GM19351 (cell line): Measurements from ENCODE around the gene LLCFC1.

Source experiments
- ATAC-seq: cut with Tn5 transposase; IDR thresholded peaks from one replicate; pipeline ENCODE4 v1.9.1; 2021; ENCODE audit warnings: mild to moderate bottlenecking, moderate library complexity; ENCODE audit not compliant: unreplicated experiment

The LLCFC1 gene

DNA sequence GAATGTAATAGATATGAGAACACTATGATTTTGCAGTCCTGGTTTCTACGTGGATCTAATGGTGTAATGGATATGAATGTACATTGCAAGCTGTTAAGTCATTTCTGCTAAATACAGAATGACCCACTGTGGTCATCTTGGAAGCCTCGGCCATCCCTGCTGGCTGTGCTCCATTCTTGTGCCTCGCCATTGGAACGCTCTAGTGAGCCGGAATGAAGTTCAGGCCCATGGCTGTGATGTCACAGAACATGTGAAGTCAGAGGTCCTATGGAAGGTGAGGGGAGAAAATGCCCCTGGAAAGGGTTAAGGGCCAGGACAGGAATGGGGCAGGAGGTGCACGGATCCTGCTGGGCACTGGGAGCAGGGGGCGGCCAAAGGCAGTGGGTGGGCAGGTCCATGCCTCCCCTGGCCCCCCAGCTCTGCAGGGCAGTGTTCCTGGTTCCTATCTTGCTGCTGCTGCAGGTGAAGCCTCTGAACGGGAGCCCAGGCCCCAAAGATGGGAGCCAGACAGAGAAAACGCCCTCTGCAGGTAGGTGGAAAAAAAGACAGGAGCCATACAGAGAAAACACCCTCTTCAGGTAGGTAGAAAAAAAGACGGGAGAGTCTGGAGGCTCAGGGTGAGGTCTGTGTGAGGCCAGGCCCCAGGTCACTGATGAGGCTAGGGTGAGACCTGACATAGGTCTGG, at the start of gene LLCFC1:
LLCFC1 (plus strand) TSS at position 259 of the 685 bp plus-strand sequence; CDS start at position 397, 138 bp downstream.
- ATAC-seq, result no peak

DNA sequence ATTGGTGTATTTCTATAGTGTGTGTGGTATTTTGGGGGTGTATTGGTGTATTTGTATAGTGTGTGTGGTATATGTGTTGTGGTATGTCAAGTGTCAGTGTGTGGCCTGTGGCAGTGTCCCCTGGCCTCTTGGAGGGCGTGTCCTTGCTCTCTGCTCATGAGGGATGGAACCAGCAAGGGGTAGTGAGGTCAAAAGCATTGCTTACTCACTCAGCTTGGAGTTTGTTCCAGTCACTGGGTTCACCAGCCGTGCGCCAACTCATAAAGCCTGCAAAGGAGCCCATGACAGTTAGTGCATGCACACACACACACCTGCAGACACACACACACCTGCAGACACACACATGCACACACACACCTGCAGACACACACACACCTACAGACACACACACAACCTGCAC, 49.5 kb upstream of the LLCFC1 start:
- ATAC-seq, result no peak

DNA sequence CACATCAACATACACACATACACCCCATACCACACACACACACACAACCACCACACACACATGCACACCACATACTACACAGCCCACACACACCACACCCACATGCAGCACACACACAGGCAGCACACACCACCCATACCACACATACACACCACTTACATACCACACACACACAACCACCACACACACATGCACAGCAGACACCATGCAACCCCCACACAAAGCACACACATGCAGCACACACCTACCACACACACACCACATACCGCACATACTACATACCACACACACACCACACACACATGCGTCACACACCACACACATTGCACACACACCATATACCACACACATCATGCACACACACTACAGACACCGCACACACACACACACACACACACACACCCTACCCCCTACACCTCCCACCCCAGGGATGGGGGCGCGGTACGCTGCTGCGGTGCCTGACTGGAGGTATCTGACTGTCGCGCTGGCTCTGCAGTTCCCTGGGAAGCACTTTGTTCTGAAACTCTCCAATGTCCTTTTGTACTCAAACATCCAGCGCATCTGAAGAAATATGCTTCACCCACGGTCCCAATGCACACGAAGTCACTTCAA, 48.3 kb upstream of the LLCFC1 start:
- ATAC-seq, result no peak

DNA sequence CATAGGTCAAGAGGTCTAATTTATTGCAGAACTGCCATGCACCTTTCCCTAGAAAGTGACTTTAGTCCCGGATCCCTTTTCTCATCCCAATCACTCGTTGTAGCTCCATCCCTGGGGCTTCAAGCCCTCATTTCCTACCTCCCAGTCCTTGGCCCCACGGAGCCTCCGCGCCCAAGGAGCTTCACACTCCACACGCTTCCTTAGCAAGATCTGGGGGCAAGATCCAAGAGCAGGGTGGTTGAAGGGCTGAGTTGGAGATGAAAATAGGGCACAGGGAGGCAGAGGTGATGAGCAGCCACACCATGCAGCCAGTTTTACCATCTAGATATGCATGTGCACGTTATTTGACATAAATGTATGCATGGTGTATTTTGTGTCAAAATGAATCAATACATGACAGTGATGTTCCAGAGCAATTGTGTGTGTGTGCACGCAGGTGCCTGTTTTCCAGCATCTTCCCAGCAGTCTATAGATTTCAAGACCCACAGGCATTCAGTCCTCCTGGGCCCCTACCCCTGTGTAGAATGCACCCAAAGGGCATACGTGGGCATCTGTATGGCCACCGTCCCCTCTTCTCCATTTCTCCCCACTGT, 47.7 kb upstream of the LLCFC1 start:
- no peak for ATAC-seq

DNA sequence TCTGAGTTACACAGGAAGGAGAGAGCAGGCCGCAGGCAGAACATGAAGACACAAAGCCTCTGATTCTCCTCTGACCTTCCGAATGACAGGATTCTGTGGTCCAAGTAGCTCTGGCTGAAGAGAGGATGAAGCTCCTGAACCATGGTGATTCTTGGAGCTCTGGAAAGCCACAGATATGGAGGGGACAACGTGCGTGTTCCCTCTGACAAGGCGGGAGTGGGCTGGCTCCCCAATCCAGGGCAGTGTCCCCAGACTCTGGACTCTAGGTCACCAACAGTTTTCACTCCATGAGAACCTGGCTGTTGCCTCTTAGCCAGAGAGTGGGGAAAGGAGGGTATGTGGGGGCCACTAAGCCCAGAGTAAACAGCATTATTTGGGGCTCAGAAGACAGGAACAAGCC, 46.3 kb upstream of the LLCFC1 start:
- ATAC-seq, result no peak

DNA sequence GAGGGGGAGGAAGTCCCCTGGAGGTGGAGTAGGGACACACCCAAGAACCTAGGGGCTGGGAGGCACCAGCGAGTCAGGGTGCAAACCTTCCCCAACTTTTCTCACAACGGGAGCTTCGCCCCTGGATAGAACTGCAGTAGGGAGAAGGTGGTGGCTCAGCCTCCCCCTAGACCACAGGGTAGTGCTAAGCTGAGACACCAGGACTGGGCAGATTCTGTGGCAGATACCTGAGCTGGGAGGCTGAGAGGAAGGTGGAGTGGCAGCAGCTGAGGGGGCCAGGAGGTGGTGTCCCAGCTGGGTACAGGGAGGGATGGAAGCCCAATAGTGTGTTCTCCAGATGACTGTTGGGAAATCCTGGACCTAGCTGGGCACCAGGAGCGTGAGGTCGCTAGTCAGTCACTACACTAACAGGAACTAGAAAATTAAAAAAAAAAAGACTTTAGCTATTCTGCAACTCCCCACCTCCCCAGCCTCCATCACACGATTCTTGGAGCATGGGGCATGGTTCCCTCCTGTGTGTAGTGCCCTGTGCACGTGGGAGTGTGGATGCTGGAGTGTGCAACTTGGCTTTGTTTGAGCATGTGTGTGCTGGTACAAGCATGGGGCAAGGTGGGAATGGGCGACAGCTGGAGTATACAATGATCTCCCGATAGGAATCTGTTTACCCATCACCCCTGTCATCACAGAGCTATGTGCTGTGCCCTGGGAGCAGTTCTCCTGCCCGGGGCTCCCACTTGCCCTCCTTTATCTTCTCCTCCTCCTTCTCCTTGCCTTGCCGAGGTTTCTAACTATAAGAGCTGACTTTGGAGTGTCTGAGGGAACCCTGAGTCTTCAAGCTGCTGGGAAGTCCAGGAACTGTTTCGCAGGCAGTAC, 44.9 kb upstream of the LLCFC1 start:
- no peak for ATAC-seq

DNA sequence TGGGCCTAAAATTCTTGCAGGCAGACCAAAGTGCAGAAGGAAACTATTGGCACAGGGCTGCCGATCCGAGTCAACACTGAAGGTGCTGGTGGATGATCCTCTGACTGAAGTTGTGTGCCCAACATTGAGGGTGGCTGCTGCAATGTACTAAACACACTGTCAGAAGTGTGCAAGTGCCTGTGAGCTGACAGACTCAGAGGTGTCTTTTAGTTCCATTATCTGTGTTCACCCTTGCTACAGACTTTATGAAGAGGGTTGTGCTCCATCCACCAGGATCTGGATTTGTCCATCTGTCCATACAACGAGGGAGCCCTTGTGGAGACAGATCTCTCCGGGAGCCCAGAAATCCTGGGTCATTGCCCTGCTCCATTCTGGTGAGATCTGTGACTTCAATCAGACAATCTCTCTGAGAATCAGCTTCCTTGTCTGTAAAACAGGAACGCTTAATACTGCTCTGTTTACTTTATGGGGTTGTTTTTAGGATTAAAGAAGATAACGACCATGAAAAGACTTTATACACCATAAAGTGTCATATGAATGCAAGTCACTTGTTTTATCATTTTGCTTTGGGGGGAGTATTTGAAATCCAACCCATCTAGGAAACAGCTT, 44.2 kb upstream of the LLCFC1 start:
- ATAC-seq, result no peak

DNA sequence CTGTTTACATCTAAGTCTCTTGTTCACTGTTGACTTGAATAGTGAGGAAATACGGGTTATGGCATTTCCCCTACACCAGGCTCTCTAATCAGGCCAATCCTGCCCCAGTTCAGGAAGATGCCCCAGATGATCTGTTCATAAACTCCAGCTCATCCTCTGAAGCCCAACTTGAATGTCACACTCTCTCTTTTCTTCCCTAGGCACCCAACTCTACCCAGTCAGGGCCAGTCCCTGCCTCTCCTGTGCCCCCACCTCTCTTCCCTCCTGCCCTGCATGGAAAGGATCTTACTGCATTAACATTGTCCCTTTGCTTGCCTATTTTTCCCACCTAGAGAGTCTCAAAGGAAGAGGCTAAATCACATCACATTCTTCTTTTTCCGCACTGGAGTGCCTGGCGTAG, 43.1 kb upstream of the LLCFC1 start:
- no peak for ATAC-seq

DNA sequence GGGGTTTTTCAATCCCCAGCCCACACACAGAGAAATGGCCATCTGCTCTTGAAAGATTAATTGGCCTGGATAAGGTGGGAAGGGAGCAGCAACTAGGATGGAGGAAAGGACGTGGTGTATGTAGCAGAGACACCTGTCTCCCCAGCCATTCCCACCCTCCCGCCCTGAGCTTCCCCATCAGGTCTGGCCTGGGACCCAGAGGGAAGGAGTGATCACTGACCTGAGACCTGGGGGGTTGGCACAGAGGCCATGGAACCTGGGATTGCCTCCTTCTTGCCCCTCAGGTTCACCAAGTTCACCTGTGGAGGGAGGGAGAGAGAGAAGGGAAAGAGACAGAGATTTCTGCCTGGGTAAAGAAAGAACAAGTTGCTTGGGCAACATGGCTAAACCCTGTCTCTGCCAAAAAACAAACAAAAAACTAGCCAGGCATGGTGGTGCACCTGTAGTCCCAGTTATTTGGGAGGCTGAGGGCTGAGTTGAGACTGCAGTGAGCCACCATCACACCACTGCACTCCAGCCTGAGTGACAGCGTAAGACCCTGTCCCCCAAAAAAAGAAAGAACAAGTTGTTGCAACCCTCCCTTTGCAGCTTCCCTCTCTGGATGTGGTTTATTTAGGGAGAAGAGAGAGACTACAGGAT, 42.4 kb upstream of the LLCFC1 start:
- ATAC-seq, result no peak

DNA sequence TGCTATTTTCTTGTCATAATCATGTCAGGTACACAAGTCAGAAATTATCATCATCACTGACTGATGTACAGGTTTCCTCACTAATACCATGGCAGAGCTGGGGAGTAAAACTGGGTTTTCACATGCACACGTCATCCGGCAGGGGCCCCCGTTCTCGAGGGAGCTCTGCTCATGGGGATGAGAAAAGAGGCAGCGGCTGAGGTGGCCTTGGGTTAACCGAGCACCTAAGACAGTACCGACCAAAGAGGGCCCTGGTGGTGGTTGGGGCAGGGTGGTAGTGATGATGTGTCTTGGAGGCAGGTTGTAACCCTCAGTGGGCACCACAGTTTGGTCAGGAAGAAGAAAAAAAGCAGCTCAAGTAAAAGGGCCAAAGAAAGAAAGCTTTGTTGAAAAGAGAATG, 41.6 kb upstream of the LLCFC1 start:
- no peak for ATAC-seq

DNA sequence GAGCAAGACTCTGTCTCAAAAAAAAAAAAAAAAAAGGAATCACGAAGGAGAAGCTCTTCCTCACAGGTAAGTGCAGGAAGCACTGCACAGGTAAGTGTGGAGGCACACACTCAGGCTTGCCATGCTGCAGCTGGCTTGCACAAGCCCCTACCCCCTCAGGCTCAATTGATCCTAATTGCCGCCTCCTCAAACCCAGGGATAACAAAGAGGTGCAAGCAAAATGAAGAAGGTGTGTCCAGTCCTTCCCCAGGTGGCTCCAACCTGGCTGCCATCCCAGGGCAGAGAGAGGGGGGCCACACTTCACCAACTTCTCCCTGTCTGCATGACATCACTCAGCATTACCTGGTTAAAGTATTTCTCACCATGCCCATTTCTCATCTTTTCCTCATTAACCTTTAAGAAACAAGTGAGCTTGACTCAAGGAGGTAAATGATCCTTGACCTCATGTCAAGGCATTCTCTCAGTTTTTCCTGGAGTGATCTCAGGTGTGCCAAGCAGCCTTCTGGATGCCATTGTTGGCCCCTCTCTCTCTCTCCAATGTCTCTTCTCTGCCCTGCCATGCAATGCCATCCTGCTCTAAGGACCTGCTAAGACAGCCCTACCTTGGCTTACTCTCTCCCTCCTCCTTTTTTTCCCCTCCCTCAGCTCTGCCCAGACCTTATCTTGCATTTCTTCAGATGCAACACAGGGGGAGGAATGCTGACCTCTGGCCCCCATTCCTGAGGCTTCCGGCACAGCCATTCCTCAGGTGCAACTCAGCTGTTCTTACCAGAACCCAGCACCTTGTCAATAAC, 40.7 kb upstream of the LLCFC1 start:
- no peak for ATAC-seq

DNA sequence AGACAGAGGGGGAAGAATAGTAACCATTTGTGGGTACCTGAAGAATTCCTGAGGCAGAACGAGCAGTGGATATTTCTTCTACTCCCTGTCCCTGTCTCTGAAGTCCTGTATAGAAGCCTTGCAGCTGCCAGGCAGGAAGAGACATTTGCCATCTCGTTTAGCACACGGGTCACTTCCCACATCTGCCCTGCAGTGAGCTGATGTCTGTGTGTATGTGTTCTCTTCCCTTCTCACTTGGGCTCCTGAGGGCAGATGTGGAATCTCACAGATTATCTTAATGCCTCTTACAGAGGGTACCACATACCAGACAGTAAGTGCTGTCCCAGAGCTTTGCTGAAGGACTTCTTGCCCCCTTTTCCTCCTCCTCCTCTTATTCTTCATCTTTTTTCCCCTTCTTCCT, 39.6 kb upstream of the LLCFC1 start:
- no peak for ATAC-seq

DNA sequence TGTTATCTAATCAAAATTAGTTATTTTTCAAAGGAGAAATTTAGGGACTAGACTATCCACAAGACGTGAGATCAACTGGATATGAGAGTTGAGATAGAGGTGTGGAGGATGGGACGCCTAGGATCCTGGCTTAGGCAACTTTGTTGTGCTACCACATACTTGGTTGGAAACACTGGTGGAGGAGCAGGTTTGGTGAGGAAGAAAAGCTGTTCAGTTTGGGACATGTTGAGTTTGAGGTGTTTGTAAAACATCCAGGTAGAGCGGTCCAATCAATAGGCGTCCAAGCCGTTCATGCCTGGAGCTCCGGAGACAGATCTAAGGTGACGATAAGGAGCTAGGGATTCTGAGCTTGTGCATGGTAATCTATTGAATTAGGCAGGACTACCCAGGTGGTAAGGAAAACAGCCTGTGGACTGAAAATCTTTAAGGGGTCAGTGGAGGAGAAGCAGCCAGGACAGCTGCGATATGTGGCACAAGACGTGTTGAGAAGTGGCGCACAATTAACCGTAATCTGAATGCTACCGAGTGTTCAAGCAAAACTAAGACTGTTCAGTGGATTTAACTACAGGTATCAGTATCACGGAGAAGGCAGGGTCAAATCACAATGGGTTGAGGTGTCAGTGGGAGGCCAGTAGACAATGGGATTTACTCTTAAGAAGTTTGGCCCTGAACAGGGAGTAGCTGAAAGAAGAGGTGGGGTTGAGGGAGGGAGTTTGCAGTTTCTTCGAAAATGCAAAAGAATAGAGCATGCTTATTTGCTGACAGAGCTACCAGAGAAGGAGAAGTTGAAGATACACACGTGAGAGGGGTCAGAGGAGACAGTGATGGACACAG, 37.6 kb upstream of the LLCFC1 start:
- ATAC-seq, result no peak

DNA sequence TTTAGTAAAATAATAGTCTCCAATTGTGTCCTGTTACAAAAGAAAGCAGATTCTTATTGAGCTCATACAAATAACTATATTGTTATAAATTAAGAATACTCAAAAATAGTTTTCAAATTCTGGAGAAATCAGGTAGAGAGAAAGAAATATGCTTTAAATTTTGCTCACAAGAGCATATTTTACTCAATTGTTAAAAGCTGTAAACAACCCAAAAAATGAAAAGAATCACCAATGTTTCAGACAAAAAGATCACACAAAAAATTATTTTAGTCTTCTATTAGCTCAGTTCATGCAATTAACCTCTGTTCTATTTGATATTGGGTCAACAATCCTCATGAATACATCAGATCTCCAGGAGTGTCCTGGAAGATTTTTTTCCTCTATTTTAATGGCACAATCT, 35.2 kb upstream of the LLCFC1 start:
- ATAC-seq, result no peak

DNA sequence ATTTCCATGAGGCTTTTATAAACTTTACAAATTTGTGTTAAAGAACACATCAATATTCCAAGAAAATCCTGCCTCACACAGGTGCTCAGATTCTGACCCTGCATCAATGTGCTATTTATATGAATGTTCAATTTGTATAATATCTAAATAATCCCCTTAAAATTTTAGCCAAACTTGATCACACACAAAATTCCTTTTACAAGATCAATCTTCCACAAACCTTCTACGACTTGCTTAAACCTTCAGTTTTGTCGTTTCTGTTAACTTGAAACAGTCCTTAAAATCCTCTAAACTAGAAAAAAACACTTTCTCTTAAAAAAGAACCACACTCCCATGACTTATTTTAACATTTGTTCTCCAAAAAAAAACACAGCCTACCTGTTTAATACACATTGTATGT, 33.5 kb upstream of the LLCFC1 start:
- ATAC-seq, result no peak

DNA sequence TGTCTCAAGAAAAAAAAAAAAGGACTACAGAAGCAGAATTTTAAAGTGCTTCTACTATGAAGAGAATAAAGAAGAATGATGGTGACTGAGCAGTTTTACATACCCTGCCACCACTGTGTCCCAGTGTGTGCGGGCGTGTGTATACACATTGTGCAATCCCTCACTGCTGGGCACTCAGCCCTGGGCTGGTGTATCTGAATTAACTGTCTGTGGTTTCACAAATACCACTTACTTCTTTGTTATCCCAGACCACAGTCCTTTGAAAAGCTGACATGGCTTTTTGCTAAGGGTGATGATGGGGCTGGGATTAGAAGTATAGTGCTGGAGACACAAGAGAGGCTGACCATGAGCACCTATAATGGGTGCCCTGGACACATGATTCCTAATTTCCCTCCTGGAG, 32.6 kb upstream of the LLCFC1 start:
- ATAC-seq, result no peak

DNA sequence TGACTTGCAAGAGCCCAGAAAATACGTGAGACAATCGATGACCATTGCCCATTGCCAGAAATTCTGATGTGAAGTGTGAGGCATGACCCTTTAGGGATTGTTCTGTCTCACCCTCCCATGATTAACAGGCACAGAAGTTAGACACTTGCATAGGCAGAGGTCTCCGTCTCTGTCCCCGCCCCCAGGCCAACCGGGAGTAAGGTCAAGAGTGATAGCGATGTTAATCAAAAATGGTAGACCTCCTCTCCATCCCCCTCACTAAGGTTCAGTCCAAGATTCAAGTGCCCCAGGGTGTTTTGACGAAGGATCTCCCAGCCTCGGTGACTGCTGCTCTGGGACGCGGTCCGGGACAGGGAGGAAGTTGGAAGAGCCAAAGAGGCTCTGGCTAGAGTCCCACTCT, 31.0 kb upstream of the LLCFC1 start:
- ATAC-seq, result no peak

DNA sequence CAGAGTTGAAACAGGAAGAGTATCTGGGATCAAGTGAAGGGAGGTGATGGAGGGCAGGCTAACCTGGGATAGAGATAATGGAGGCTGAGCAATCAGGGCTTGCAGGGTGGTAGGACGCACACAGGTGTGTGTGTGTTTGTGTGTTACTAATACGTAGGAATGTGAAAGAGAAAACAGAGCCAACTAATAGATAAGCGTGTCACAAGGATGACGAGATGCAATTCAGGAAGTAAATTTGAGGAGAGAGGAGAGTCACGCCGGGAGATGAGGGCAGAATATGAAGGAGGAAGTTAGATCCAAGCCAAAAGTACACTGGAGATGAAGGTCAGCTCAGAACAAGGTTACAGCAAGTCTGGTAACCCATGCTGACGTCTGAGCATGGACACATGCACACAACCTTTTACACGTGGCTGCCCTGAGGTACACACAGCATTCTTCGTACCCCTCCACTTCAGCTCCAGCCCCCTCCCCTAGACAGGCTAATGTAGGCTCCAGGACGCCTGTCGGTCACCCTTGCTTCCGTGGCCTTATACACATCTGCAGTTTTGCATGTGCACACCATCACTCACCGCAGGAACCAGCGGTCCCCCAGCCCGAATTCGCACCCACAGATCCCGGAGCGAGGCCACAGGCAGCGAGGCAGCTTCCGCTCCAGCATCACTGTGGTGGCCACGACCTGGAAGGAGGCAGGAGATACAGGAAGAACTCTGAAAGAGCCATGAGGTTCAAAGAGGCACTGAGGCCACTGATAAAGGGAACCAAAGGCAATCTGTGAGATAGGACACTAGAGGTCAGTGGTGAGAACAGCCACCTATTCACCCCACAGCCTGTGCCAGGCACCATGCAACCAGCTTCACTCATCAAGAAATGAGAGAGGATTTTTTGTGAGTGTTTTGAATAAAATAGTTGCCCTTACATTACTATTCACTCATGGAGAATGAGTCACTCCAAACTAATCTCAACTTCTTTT, 30.1 kb upstream of the LLCFC1 start:
- peak; percentile 59 for ATAC-seq
